Gastroesophageal sphincter (tissue), 3 donors: Measurements from ENCODE around the gene RABEP1.

Experiments used
- CTCF ChIP-seq, 4 experiments: fragments of 200-600 bp in 2 of 4; fragments of 450-650 bp in 2 of 4; sonication (generic) in 1 of 4; IDR thresholded peaks; one replicate each; pipeline ENCODE4 v1.5.1; 2017 to 2019; ENCODE audit warnings: antibody characterized with exemption in 4 of 4, mild to moderate bottlenecking in 2 of 4, moderate library complexity in 2 of 4
- EP300 ChIP-seq: sonication (generic); formaldehyde crosslinking; IDR thresholded peaks from one replicate; pipeline ENCODE4 v1.6.1; 2017; ENCODE audit warnings: antibody characterized with exemption, mild to moderate bottlenecking
- POLR2AphosphoS5 ChIP-seq: sonication (generic); formaldehyde crosslinking; IDR thresholded peaks from one replicate; pipeline ENCODE4 v1.6.1; 2017; ENCODE audit warnings: antibody characterized with exemption

- no peak for TF ChIP-seq EP300
- TF ChIP-seq CTCF (IDR thresholded peaks at IDR 0.05), result no peak
- TF ChIP-seq POLR2AphosphoS5, result no peak
These were observed 117.7 kb downstream of the RABEP1 start for GRCh38 chr17:5399767-5400166.
